Ovary (tissue), 3 donors: ENCODE results near the gene B3GNT9.

ENCODE experiments used
- CTCF ChIP-seq, 3 donors: fragments of 450-650 bp in 2 of 3; fragments of 200-600 bp in 1 of 3; IDR thresholded peaks; one replicate each; pipeline versions ENCODE4 v1.5.1 to v1.8.0; 2016 to 2022; ENCODE audit warnings: antibody characterized with exemption in 3 of 3, mild to moderate bottlenecking in 1 of 3
- EP300 ChIP-seq: sonication (generic); formaldehyde crosslinking; IDR thresholded peaks from one replicate; pipeline ENCODE4 v1.6.1; 2017; ENCODE audit warnings: antibody characterized with exemption
- donor health status: DM: no; HTN: no; CAD: no.

- TF ChIP-seq CTCF (IDR thresholded peaks at IDR 0.05): no peak
- TF ChIP-seq EP300: no peak
Measured at GRCh38 chr16:67120025-67120424, 30.8 kb downstream of the B3GNT9 start.
